IMR-90 (cell line): Measurements from ENCODE around the gene ALAS1. TPM values are rescaled to one million over a fixed set of nuclear protein-coding genes. Genes with fewer than 3 reads are reported as not detected.

Source experiments
- FOS ChIP-seq: fragments of 150-350 bp; IDR thresholded peaks from 2 replicates; pipeline ENCODE4 v1.6.1; 2016; ENCODE audit warnings: low read depth, low read length
- USF2 ChIP-seq: fragments of 150-350 bp; IDR thresholded peaks from 2 replicates; pipeline ENCODE4 v1.6.1; 2017; ENCODE audit warnings: mild to moderate bottlenecking, antibody characterized with exemption, low read length, low read depth
- polyA plus RNA-seq, 3 experiments: library from polyadenylated mRNA; depleted of rRNA; stranded (reverse); fragments of >200 nt; gene quantifications; 2 replicates each; pipeline ENCODE4 v1.2.3, GENCODE V29; 2012; ENCODE audit warnings: low replicate concordance in 1 of 3
- total RNA-seq: library from RNA; depleted of rRNA; stranded (reverse); fragments of >200 nt; gene quantifications from 2 replicates; pipeline ENCODE4 v1.2.3, GENCODE V29; 2012

Gene ALAS1
- total and polyA plus RNA-seq, 2 of the 4 experiments (the other 2 are of a cell fraction): 32.8 to 47.2 TPM

GRCh38 chr3:52234516-52235447, 36.8 kb downstream of the ALAS1 start (continued):
- TF ChIP-seq USF2: no peak
- TF ChIP-seq FOS: no peak
